ENCODE measurements around the gene PPP4R3A.
"Not testable (repeated sequence)": the region's sequence is repeated elsewhere in the genome, so short reads cannot be mapped to it uniquely, and the experiment has no call there.

Gene PPP4R3A

GRCh38 chr14:91436266-91436665 is 73.8 kb downstream of the PPP4R3A start:
- not testable (repeated sequence) for DNase-seq

DNA sequence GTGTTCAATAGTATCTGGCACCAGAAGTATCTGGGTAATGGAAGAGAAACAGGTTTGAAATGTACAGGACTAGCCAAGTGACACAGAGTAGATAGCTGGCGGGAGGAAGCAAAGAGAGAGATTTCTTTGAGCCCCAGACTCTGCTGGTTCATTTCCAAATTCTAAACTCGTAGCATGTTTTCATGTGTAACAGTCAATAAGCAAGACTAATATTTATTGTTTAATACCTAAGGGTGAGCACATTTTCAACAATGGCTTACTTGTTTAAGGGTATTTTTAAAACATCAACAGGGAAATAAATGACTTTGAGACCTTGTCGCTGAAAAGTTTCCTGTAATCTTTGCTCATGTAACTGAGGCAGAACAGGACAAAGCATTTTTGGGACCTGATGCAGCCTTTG is 80.7 kb downstream of the PPP4R3A start:
- DNase-seq, result no peak

DNA sequence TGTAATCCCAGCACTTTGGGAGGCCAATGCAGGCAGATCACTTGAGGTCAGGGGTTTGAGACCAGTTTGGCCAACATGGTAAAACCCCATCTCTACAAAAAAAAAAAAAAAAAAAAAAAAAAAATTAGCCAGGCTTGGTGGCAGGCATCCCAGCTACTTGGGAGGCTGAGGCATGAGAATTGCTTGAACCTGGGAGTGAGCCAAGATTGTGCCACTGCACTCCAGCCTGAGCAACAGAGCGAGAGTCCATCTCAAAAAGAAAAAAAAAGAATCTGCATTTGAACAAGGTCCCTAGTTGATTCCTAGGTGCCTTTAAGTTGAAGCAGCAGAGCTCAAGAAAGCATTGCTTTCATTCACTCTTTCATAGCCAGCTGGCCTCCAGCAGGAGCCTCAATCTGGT is 81.2 kb downstream of the PPP4R3A start:
- not testable (repeated sequence) for DNase-seq

GRCh38 chr14:91425531-91425944 is 84.6 kb downstream of the PPP4R3A start:
- DNase-seq, result not testable (repeated sequence)

DNA sequence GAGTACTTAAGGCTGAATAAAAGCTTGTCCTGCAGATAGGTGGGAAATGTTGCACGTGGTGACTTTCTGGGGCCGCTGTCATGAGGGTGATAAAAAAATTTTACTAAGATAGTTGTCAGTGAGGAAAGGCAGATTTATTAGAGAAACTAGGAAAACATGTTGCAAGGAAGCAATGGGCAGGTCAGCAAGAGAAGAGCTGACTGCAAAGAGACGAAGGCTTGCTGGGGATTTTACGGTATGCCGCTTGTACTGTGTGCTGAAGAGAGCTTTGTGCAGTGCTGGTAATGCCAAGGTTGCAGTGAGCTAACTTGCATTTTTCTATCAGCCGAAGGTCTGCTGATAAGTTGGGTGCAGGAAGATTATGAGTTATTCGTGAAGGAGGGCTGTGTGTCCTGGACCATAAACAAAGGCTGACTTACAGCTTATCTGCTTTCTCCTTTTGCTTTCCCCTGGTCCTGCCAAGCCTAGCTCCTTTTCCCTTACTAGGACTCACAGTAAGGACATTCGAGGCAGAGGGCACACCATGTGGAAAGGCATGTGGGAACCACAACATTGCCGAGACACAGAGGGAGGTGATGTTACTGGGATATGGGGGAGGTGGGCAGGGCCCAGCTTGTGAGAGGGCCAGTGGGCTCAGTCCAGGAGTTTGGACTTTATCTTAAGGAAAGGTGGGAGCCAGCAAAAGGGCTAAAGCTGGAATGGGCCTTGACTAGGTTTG is 85.1 kb downstream of the PPP4R3A start:
- no peak for DNase-seq

DNA sequence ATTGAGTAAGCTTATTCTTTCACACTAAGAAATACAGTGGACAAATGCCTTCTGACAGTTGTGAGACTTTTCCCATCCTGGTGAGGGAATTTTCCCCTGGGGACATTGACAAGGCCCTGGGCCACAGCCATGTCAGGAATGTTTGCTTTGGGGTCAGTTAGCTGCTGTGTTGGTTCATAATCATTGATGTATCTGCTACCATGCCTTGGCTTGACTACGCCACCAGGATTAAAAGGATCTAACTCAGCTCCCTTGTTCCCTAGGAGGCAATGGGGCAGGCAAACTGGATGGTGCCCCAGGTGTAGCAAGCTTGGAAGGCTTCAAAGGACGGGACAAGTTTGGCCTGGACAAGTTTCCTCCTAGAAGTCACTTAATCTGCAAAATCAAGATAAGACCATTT is 89.4 kb downstream of the PPP4R3A start:
- no peak for DNase-seq

- no peak for DNase-seq
Observed at GRCh38 chr14:91419451-91419850, 90.7 kb downstream of the PPP4R3A start.

DNA sequence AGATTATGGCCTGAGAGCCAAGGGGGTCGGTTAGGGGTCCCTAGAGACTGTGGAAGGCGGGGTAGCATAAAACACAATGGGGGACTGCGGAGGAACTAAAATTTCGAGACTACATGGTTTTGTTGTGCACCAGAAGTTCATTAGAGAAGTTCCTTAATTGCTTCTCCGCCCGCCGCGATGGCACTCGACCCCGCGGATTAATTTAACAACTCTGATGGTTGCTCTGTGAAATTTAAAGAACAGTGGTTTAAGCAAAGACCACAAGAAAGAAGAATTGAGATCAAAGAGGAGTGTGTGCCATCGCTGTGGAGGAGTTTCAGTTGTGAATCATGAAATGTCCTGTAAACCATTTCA is 91.1 kb downstream of the PPP4R3A start:
- peak in 1 of 2 donors; percentile 57 for DNase-seq

GRCh38 chr14:91418387-91419043 is 91.6 kb downstream of the PPP4R3A start:
- peak; percentile 87 to 88 for DNase-seq

DNA sequence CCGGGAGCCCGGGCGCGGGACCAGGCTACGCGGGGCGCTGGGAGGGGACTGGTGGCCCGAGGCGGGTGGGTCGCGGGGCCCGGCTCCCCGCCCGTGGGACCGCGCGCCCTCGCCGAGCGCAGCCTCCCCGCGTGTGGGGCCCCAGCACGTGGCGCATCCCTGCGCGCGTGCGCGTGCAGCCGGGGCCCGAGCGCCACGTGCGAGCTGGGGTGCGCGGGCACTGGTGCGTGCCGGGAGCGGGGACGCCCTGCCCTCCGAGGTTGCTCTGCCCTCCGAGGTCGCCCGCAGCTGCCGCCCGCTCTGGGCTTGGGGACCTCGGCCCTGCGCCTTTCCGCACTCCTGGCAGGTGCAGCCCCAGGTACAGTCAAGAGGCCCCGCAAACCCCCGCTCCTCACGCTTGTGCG is 92.1 kb downstream of the PPP4R3A start:
- peak; percentile 65 to 66 for DNase-seq

GRCh38 chr14:91417120-91417982 is 92.8 kb downstream of the PPP4R3A start, which contains the start of gene CCDC88C:
CCDC88C (minus strand) TSS chr14:91417820; CDS start chr14:91417690, 130 bp downstream.
- peak; percentile 79 for DNase-seq

GRCh38 chr14:91416744-91417119 is 93.4 kb downstream of the PPP4R3A start:
- peak in 1 of 2 donors; percentile 37 for DNase-seq

GRCh38 chr14:91415794-91416743 is 94.0 kb downstream of the PPP4R3A start:
- peak; percentile 70 to 71 for DNase-seq

- DNase-seq, result no peak
Observed at GRCh38 chr14:91414475-91414833, 95.7 kb downstream of the PPP4R3A start.

DNA sequence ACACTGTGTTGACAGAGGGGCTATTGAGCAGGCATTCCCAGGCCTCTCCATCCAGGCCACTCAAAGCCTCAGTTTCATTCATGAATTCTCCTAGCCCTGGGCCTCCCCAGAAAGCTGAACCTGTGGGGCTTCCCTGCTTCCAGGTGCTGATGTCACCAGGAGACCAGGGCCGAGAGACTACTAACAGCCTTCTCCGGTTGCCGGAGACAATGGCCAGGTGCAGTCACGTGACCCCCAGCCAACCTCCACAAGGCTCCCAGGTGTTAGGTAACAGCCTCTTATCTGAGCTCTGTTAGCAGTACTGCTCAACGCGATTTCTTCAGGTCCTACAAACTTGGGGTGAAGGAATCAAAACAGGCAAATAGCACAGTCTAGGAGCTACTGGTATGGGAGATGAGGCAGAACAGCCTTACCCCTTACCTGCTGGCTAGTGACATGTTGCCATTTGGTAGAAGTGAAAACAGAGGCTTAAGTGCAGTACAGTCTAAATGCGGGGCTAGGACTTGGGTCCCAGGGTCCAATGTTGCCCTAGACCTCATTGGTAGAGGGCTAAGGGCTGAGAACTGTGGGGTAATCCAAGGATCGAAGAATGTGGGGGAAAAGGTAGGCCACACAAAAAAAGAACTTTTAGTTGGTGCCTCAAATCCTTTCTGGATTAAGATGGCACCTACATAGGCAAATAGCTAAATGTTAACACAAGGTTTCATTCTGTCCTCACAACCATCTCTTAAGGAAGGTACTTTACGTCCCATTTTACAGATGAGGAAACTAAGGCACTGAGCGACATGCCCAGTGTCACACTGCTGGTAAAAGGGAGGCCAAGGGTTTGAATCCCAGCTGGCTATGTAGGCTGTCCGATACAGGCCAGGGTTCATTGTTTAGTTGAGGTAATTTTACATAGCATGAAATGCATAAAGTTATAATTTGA is 96.3 kb downstream of the PPP4R3A start:
- no peak for DNase-seq

- no peak for DNase-seq
Observed at GRCh38 chr14:91412939-91413338, 97.2 kb downstream of the PPP4R3A start.

DNA sequence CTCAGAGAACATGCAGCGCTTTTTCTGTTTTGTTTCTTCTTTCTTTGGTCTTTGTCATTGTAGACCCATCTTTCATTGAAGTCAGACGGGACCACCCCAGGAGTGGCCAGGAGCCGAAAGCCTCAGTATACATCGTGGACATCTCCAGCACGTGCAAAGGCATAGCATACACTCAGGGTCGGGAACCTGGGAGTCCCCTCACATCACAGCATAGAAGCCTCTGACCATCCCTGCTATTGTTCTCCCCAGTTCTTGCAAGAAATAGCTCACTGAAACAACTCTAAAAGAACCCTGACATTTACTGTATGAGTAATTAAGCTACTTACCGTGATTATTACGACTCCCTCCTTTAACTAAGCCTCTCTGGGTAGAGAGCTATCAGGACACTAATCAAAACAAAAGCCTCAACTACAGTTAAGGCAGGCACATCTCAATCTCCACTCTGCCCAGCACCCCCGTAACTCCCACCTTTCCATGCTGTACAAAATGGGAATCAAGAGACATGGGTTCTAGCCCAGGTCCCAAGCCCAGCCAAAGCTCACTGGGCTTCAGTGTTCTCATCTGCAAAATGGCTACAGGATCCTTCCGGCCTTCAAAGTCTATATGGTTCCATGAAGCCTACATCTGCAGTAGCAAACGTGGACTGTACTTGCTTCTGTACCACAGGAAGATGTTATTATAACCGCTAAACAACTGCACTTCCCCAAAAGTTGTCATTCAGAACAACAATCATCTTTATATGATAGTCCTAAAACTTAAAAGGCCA is 99.2 kb downstream of the PPP4R3A start:
- DNase-seq, result no peak

GRCh38 chr14:91409928-91410718 is 100.0 kb downstream of the PPP4R3A start:
- no peak for DNase-seq

DNA sequence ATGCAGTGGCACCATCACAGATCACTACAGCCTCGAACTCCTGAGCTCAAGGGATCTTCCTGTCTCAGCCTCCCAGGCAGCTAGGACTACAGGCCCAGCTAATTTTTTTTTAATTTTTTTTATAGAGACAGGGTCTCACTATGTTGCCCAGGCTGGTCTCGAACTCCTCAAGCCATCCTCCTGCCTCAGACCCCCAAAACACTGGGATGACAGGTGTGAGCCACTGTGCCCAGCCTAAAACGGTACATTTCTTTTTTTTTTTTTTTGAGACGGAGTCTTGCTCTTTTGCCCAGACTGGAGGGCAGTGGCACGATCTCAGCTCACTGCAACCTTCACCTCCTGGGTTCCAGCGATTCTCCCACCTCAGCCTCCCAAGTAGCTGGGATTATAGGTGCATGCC is 100.9 kb downstream of the PPP4R3A start:
- DNase-seq, result not testable (repeated sequence)
